HG02938 (cell line): ENCODE data around the gene EMILIN1.

Experiments
- ATAC-seq: cut with Tn5 transposase; IDR thresholded peaks from one replicate; pipeline ENCODE4 v1.9.1; 2021; ENCODE audit warnings: mild to moderate bottlenecking, moderate library complexity; ENCODE audit not compliant: unreplicated experiment

EMILIN1 gene

DNA sequence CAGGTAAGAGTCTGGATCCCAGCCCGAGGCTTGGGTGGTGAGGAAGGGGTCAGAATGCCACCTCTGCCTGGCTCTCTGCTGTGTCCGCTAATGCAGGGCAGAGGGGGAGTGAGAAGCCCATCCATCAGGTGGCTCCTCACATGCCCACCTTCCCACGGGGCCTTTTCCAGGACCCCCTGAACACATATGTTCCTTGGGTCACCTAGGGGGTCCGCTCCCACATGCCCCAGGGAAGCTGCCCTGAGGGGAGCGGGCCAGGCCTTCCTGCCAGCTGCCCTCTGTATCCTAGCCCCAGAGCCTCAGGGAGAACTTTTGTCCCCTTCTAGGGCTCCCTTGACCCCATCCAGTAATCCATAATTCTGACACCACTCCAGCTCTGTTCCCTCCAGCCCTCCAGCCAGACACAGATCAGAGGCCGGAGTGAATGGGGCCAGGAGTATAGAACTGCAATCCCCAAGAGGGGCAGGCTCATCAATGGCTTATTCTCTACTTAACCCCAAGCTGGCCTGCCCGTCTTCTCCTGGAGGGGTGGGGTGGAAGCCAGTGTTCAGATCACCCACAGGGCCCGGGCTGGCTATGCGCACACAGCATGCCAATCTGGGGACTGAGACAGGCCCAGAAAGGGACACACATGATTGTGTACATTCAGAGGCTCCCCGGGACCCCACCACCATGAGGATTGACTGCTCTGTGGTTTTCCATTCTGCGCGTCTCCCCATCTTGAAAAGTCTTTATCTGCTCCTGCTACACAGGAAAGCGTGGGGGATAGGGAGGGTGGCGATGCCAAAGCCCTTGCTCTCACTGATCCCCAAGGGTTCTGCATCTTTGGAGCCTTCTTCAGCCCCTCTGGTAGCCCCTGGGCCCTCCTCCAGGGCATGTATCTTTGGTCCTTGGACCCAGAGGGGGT lies 1.1 kb downstream of the EMILIN1 start:
- ATAC-seq = no peak

DNA sequence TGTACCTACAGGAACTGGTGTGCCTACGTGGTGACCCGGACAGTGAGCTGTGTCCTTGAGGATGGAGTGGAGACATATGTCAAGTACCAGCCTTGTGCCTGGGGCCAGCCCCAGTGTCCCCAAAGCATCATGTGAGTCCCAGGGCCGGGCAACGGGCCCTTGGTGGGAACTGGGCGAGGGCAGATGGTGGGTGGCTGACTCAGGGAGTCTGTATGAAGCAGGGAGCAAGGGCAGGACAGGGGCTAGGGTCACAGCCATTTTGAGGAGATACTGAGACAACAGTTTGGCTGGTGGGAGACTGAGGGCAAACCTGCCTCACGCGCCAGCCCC lies 1.7 kb downstream of the EMILIN1 start:
- no peak for ATAC-seq

DNA sequence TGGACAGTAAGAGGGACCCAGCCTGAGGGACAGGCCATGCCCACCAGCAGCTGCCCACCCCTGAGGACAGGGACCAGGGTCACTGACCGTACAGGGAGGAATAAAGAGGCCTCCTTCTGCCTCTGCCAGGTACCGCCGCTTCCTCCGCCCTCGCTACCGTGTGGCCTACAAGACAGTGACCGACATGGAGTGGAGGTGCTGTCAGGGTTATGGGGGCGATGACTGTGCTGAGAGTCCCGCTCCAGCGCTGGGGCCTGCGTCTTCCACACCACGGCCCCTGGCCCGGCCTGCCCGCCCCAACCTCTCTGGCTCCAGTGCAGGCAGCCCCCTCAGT lies 2.2 kb downstream of the EMILIN1 start:
- ATAC-seq = no peak

DNA sequence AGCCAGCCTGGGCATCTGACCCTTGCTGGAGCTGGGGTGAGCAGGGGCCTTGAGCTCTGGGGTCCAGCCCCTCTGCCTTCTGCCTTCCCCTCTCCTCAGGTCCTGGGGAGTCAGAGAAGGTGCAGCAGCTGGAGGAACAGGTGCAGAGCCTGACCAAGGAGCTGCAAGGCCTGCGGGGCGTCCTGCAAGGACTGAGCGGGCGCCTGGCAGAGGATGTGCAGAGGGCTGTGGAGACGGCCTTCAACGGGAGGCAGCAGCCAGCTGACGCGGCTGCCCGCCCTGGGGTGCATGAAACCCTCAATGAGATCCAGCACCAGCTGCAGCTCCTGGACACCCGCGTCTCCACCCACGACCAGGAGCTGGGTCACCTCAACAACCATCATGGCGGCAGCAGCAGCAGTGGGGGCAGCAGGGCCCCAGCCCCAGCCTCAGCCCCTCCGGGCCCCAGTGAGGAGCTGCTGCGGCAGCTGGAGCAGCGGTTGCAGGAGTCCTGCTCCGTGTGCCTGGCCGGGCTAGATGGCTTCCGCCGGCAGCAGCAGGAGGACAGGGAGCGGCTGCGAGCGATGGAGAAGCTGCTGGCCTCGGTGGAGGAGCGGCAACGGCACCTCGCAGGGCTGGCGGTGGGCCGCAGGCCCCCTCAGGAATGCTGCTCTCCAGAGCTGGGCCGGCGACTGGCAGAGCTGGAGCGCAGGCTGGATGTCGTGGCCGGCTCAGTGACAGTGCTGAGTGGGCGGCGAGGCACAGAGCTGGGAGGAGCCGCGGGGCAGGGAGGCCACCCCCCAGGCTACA lies 3.8 kb downstream of the EMILIN1 start:
- no peak for ATAC-seq

DNA sequence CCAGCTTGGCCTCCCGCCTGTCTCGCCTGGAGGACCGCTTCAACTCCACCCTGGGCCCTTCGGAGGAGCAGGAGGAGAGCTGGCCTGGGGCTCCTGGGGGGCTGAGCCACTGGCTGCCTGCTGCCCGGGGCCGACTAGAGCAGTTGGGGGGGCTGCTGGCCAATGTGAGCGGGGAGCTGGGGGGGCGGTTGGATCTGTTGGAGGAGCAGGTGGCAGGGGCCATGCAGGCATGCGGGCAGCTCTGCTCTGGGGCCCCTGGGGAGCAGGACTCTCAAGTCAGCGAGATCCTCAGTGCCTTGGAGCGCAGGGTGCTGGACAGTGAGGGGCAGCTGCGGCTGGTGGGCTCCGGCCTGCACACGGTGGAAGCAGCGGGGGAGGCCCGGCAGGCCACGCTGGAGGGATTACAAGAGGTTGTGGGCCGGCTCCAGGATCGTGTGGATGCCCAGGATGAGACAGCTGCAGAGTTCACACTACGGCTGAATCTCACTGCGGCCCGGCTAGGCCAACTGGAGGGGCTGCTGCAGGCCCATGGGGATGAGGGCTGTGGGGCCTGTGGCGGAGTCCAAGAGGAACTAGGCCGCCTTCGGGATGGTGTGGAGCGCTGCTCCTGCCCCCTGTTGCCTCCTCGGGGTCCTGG lies 4.5 kb downstream of the EMILIN1 start:
- no peak for ATAC-seq

DNA sequence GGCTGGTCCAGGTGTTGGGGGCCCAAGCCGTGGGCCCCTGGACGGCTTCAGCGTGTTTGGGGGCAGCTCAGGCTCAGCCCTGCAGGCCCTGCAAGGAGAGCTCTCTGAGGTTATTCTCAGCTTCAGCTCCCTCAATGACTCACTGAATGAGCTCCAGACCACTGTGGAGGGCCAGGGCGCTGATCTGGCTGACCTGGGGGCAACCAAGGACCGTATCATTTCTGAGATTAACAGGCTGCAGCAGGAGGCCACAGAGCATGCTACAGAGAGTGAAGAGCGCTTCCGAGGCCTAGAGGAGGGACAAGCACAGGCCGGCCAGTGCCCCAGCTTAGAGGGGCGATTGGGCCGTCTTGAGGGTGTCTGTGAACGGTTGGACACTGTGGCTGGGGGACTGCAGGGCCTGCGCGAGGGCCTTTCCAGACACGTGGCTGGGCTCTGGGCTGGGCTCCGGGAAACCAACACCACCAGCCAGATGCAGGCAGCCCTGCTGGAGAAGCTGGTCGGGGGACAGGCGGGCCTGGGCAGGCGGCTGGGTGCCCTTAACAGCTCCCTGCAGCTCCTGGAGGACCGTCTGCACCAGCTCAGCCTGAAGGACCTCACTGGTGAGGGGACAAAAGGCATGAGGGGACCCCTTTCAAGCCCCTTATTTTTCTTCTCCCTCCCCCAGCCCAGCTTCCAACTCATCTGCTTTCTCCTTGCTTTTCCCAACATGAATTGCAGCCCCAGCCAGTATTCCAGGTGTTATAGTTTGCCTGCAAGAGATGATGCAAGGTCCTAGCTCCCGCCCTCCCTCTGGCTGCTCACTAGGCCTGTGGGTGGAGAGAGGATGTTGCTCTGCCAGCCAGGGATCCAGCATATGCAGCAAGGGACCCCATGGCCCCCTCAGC lies 5.2 kb downstream of the EMILIN1 start:
- ATAC-seq = no peak

DNA sequence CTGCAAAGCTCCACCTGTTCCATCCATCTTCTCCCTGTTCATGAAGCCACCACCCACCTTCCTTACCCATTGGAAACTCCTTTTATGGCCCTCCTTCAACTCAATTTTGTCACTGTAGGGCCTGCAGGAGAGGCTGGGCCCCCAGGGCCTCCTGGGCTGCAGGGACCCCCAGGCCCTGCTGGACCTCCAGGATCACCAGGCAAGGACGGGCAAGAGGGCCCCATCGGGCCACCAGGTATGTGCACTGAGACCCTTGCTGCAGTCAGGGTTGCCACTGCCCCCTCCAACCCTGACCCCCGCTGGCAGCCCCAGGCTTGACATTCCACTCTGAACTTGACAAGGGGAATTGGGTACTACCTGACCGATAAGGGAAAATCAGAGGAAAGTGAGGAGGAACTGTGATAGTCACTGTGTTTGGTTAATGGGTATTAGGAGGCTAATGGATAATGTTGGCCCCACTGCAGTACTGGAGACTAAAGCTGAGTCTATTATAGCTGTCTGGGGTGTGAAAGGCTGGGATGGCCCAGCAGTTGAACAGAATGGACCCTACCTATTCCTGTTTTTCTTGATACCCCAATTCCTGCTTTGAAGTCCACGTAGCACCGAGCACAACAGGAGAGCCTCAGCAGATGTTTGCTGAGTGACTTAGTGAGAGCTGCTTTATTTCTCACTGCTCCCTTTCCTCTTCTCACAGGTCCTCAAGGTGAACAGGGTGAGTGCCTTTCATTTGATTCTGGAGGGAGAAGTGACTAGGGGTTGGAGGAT lies 6.1 kb downstream of the EMILIN1 start:
- ATAC-seq = no peak

DNA sequence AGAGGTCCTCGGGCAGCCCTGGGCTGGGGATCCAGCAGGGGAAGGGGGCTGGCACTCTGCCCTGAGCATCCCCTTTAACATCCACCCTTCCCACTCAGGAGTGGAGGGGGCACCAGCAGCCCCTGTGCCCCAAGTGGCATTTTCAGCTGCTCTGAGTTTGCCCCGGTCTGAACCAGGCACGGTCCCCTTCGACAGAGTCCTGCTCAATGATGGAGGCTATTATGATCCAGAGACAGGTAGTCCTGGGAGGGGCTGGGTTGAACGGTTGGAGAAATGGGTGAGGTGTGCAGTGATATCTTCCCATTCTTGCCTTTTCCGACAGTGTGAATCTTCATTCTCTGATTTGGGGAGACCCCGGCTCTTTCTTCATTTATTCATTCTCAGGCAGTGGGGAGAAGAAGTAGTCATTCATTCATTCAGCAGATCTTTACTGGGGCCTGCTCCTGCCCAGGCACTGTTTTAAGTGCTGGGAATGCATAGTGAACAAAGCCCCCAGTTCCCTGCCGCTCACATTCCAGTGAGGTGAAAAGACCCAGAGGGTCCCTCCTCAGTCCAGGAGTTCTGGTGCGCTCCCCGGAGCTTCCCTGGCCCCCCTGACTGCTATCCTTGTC lies 6.8 kb downstream of the EMILIN1 start:
- no peak for ATAC-seq

DNA sequence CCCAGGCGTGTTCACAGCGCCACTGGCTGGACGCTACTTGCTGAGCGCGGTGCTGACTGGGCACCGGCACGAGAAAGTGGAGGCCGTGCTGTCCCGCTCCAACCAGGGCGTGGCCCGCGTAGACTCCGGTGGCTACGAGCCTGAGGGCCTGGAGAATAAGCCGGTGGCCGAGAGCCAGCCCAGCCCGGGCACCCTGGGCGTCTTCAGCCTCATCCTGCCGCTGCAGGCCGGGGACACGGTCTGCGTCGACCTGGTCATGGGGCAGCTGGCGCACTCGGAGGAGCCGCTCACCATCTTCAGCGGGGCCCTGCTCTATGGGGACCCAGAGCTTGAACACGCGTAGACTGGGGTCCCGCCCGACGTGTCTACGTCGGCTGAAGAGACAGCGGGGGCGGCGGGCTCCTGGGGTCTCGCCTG lies 7.3 kb downstream of the EMILIN1 start:
- peak; percentile 11 for ATAC-seq

DNA sequence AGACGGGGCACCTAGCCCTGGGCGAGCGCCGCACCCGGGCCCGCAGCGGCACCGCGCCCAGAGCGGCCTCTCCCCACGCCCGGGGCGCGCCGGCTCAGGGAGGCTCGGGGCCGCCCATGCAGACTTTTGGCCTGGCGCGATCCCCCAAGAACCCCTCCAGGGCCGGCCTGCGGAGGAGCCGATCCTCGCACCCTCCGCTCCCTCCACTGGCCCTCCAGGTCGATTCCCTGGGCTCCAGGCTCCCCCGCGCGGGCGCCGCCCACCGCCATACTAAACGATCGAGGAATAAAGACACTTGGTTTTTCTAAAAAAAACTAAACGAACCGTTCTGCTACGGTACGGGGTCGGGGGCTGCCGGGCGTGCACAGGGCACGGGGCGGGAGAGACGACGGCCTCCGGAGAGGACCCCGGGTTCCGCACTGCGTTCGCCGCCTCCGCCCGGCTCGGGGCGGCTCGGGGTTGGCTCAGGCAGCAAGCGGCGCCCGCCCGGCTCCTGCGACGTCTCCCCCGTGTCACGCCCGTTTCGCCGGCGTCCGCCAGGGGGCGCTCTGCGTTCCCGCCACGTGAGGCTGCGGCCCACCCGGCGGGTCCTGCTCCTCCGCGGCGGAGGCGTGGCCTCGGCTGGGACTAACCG lies 7.8 kb downstream of the EMILIN1 start:
- peak; percentile 73 for ATAC-seq

DNA sequence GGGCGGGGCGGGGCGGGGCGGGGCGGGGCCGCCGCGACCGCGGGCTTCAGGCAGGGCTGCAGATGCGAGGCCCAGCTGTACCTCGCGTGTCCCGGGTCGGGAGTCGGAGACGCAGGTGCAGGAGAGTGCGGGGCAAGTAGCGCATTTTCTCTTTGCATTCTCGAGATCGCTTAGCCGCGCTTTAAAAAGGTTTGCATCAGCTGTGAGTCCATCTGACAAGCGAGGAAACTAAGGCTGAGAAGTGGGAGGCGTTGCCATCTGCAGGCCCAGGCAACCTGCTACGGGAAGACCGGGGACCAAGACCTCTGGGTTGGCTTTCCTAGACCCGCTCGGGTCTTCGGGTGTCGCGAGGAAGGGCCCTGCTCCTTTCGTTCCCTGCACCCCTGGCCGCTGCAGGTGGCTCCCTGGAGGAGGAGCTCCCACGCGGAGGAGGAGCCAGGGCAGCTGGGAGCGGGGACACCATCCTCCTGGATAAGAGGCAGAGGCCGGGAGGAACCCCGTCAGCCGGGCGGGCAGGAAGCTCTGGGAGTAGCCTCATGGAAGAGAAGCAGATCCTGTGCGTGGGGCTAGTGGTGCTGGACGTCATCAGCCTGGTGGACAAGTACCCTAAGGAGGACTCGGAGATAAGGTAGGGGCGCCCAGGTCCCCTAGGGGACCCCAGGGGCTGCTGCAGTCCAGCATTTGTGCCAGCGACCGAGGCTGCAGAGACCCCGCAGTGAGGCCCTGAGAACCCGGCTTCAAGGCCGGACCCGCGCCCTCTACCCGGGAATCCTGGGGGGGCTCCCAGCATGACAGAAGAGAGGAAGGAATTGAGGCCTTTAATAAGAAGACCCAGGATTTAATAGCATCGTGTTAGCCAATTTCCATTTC lies 8.5 kb downstream of the EMILIN1 start, which contains the start of gene KHK:
KHK (plus strand) TSS at position 49 of the 870 bp plus-strand sequence; CDS start at position 537, 488 bp downstream.
- peak; percentile 19 for ATAC-seq

DNA sequence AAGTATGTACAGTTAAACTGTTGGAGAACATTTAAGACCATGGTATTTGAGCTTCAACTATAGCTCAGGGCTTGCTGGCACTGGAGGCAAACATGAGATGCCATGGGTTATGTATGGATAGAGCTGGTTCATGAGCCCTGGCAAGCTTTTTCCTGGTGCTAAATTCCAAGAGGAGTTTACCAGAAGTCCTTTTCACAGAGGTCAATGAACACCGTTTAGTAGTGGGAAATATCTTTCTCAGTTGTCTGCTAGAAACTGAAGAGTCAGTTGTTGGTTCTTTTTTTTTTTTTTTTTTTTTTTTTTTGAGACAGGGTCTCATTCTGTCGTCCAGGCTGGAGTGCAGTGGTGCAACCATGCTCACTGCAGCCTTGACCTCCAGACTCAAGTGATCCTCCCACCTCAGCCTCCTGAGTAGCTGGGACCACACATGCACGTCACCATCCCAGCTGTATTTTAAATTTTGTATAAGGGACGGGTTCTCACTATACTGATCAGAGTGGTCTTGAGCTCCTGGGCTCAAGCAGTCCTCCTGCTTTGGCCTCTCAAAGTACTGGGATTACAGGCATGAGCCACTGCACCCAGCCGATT lies 9.5 kb downstream of the EMILIN1 start:
- no peak for ATAC-seq

DNA sequence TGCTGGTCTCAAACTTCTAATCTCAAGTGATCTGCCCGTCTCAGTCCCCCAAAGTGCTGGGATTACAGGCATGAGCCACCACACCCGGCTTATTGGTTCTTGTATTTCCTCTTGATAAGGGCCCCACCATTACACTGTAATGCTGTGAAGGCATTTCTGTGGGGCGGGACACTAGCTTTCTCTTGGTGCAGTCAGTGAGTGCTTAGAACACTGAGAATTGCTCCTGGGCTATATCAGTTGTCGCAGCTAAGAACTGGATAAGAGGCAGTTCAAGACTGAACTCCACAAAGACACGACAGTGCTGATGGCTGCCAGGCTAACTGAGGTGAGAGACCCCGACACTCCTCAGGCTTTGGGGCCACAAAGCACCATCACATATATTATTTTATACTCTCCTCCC lies 10.2 kb downstream of the EMILIN1 start:
- ATAC-seq = no peak

DNA sequence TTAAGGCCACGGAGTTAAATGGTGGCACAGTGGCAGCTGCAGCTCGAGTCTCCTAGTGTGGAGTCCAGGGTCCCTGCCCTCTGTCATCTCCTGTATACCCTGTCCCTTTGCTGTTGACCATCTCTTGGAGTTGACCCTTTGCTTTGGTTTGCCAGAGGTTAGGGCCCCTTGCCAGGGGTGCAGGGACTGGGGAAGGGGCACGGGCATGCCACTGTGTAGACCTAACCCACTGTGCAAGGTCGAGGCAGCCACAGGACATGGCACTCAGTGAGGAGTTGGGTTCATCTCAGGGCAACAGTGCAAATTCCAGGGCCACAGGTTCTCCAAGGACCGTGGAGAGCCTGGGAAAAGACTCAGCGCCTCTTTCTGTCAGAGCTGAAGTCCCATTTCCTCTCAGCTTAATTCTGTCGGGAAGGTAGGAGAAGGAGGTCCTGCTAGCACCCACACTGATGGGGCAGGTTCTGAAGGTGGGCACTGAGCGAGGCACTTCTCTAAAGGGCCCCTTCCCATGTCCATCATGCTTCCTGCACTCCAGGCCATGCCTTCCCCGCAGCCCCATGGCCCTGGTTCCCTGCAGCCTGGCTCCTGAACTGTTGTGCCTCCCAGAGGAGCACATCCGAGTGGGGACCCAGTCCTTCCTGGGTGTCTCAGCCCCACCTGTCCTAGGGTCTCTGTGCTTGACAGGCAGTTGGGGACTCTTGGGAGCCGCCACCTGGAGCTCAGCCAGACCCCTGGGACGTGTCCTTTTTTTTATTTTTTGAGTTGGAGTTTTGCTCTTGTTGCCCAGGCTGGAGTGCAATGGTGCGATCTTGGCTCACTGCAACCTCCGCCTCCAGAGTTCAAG lies 10.9 kb downstream of the EMILIN1 start:
- ATAC-seq = no peak

DNA sequence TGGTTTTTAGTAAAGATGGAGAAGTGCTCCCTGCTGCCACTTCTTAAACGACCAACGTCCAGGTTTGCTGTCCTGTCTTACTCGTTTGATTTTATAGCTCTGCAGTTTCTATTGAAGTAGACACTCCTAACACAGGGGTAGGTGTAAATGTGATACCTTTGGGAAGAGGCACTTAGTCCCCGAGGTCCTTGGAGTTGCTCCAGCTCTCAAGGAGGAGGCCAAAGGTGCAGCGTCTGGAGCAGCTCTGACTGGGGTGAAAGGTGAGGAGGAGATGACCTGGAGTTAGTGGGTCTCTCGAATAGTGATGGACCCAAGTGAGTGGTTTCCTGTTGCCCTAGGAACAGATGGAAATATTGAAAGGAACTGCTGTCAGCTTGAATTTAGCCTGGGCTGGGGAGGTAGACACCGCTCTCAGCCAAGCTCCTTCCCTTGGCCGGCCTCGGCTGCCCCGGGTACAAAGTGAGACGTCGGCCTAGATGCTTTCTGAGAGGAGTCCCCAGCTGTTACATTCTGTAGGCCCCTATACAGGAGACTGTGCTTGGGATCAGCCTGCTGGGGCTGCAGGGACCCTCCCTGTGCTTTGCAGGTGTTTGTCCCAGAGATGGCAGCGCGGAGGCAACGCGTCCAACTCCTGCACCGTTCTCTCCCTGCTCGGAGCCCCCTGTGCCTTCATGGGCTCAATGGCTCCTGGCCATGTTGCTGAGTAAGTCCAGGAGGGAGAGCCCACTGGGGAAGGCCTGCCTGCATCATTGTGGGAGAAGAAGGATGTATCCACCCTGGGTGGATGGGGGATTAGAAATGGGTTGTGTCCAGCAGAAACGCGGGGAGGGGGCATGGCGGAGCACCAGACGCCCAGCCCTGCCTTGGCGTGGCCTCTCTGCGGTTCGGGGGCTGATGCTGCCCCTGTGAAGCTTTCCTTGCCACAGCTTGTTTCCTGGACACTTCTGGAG lies 13.6 kb downstream of the EMILIN1 start:
- ATAC-seq = no peak
